Upper lobe of right lung (tissue), 1 donor: ENCODE data around the gene PRKG1. TPM values are rescaled to one million over a fixed set of nuclear protein-coding genes. Genes with fewer than 3 reads are reported as not detected.
"Not testable (repeated sequence)": the region's sequence is repeated elsewhere in the genome, so short reads cannot be mapped to it uniquely, and the experiment has no call there.

Experiments
- ATAC-seq: fragments of 200-7000 bp; cut with Tn5 transposase; one replicate; pipeline ENCODE4 v1.9.1; 2020; ENCODE audit warnings: mild to moderate bottlenecking, moderate library complexity
- DNase-seq: peaks from one replicate; pipeline ENCODE4 v3.0.0-alpha.2; 2020
- H3K27ac ChIP-seq: fragments of 200-600 bp; one replicate; pipeline ENCODE4 v1.8.0; 2022
- H3K27me3 ChIP-seq: fragments of 200-600 bp; one replicate; pipeline ENCODE4 v1.8.0; 2022; ENCODE audit warnings: mild to moderate bottlenecking
- H3K36me3 ChIP-seq: fragments of 200-600 bp; one replicate; pipeline ENCODE4 v1.8.0; 2022
- H3K4me1 ChIP-seq: fragments of 200-600 bp; one replicate; pipeline ENCODE4 v1.8.0; 2022
- H3K4me3 ChIP-seq: fragments of 200-600 bp; one replicate; pipeline ENCODE4 v1.8.0; 2022; ENCODE audit warnings: mild to moderate bottlenecking
- H3K9me3 ChIP-seq: fragments of 200-600 bp; one replicate; pipeline ENCODE4 v1.8.0; 2022
- CTCF ChIP-seq: fragments of 200-600 bp; IDR thresholded peaks from one replicate; pipeline ENCODE4 v1.8.0; 2022; ENCODE audit warnings: antibody characterized with exemption
- intact Hi-C: fragments of 100-400 bp; cut with DNase I; formaldehyde crosslinking; loops from one replicate; pipeline ENCODE4 v1.11.0; 2022
- total RNA-seq: library from RNA; stranded (reverse); fragmentation: NEBNext Ultra II Directional; extraction: Animal tissue kit (Norgen Biotek cat#: 25700); gene quantifications from one replicate; pipeline ENCODE4 v1.2.1, GENCODE V29; 2021
- donor health status: DM: no; HTN: yes; CAD: no; lungs with severe emphysema.

PRKG1 gene
- total RNA-seq, 1 donor from 2014 or later = 30.0 TPM

GRCh38 chr10:51159841-51160240 lies 85.6 kb downstream of the PRKG1 start:
- H3K4me3 ChIP-seq = no peak overlapping the region
- TF ChIP-seq CTCF = no peak
- no peak for ATAC-seq
- DNase-seq = no peak
- no peak overlapping the region for H3K27ac ChIP-seq
- no peaks in the 10 kb centered on the region for H3K4me1 ChIP-seq
- intact Hi-C loops = no loop called here
- no peaks in the 10 kb centered on the region for H3K36me3 ChIP-seq
- H3K27me3 ChIP-seq = no peaks in the 10 kb centered on the region
- no peaks in the 10 kb centered on the region for H3K9me3 ChIP-seq

GRCh38 chr10:51162002-51162401 lies 87.7 kb downstream of the PRKG1 start:
- intact Hi-C loops = no loop called here
- Histone ChIP-seq H3K27me3 (no peaks in the 10 kb centered on the region), H3K36me3 (no peaks in the 10 kb centered on the region), H3K27ac (no peak overlapping the region), H3K4me1 (no peaks in the 10 kb centered on the region), H3K9me3 (no peaks in the 10 kb centered on the region), H3K4me3 (no peak overlapping the region)
- DNase-seq = no peak
- no peak for TF ChIP-seq CTCF
- ATAC-seq = no peak

- ATAC-seq, H3K4me1 ChIP-seq, intact Hi-C loops, H3K36me3 ChIP-seq, H3K4me3 ChIP-seq, H3K9me3 ChIP-seq, H3K27ac ChIP-seq, H3K27me3 ChIP-seq: not testable (repeated sequence)
- peak; percentile 37 for DNase-seq
Measured at GRCh38 chr10:51163380-51164049, 89.2 kb downstream of the PRKG1 start.

GRCh38 chr10:51168086-51168815 lies 94.0 kb downstream of the PRKG1 start:
- H3K27me3 ChIP-seq = no peaks in the 10 kb centered on the region
- no peak for TF ChIP-seq CTCF
- no peak overlapping the region for H3K27ac ChIP-seq
- ATAC-seq = no peak
- intact Hi-C loops = no loop called here
- no peak for DNase-seq
- H3K36me3 ChIP-seq = no peaks in the 10 kb centered on the region
- no peak overlapping the region for H3K4me3 ChIP-seq
- H3K4me1 ChIP-seq = no peaks in the 10 kb centered on the region
- H3K9me3 ChIP-seq = no peaks in the 10 kb centered on the region

GRCh38 chr10:51169111-51169510 lies 94.8 kb downstream of the PRKG1 start:
- Histone ChIP-seq H3K27me3 (no peaks in the 10 kb centered on the region), H3K9me3 (no peaks in the 10 kb centered on the region), H3K4me3 (no peak overlapping the region), H3K4me1 (no peaks in the 10 kb centered on the region), H3K36me3 (no peaks in the 10 kb centered on the region), H3K27ac (no peak overlapping the region)
- no peak for TF ChIP-seq CTCF
- no peak for DNase-seq
- no peak for ATAC-seq
- intact Hi-C loops = no loop called here

- intact Hi-C loops = no loop called here
- no peaks in the 10 kb centered on the region for H3K4me1 ChIP-seq
- no peaks in the 10 kb centered on the region for H3K36me3 ChIP-seq
- no peak overlapping the region for H3K4me3 ChIP-seq
- TF ChIP-seq CTCF = no peak
- no peaks in the 10 kb centered on the region for H3K9me3 ChIP-seq
- no peak overlapping the region for H3K27ac ChIP-seq
- ATAC-seq (no peak), DNase-seq (no peak)
- no peaks in the 10 kb centered on the region for H3K27me3 ChIP-seq
Measured at GRCh38 chr10:51170518-51171245, 96.4 kb downstream of the PRKG1 start.
